HepG2 (cell line): ENCODE measurements around the gene RAB1B. TPM values are rescaled to one million over a fixed set of nuclear protein-coding genes. Genes with fewer than 3 reads are reported as not detected.

Source experiments
- ATAC-seq: fragments of 200-7000 bp; cut with Tn5 transposase; 3 replicates; pipeline ENCODE4 v1.9.1; 2020; ENCODE audit warnings: mild to moderate bottlenecking, moderate library complexity
- BruUV-seq: library from RNA; stranded (reverse); fragments of 400-500 nt; replicated peaks from 2 replicates; lab custom pipeline; 2021; lab: Mats Ljungman, UMichigan
- CTCF ChIA-PET: fragments of 300-600 bp; formaldehyde crosslinking; extraction: SDS; loops from one replicate; lab custom pipeline; 2021; ENCODE audit warnings: low total read pairs, inconsistent platforms, low intra/inter-chr PET ratio; lab: Yijun Ruan, JAX
- POLR2A ChIA-PET: fragments of 350-600 bp; sonication (Branson Sonifier 250); formaldehyde crosslinking; loops from one replicate; lab custom pipeline; 2020; ENCODE audit warnings: antibody characterized with exemption, inconsistent platforms; lab: Yijun Ruan, JAX
- DNase-seq: peaks from one replicate; pipeline ENCODE4 v3.0.0-alpha.2; 2015; ENCODE audit warnings: low spot score
- FAIRE-seq: peaks from 3 replicates; lab custom pipeline; 2011; peaks lifted over from hg19 to GRCh38; lab: Jason Lieb, UNC
- H2AFZ ChIP-seq: one replicate; pipeline ENCODE4 v1.6.1; 2011; ENCODE audit warnings: low read length, inconsistent platforms
- H3K27ac ChIP-seq: fragments of 300-600 bp; 3 replicates; pipeline ENCODE4 v1.8.0; 2011; ENCODE audit warnings: mixed run types, mild to moderate bottlenecking, mixed read lengths, low read length, inconsistent platforms; ENCODE audit not compliant: insufficient read depth; ENCODE audit errors: extremely low read length
- H3K27me3 ChIP-seq, 2 experiments: fragments of 200-600 bp in 1 of 2; 2 replicates in 1 of 2; 3 replicates in 1 of 2; pipeline versions ENCODE4 v1.6.0 to v1.8.0; 2011; ENCODE audit warnings: low read length in 2 of 2, mild to moderate bottlenecking in 2 of 2, moderate library complexity in 2 of 2, inconsistent platforms in 1 of 2; ENCODE audit not compliant: insufficient read depth in 2 of 2, control insufficient read depth in 1 of 2
- H3K36me3 ChIP-seq, 2 experiments: fragments of 200-600 bp in 1 of 2; replicated peaks in 1 of 2; 2 replicates in 1 of 2; 3 replicates in 1 of 2; pipeline versions ENCODE4 v1.5.1 to v1.8.0; 2011; ENCODE audit warnings: low read length in 2 of 2, inconsistent platforms in 1 of 2; ENCODE audit not compliant: insufficient read depth in 2 of 2, control insufficient read depth in 1 of 2
- H3K4me1 ChIP-seq: 2 replicates; pipeline ENCODE4 v1.5.1; 2012; ENCODE audit warnings: low read length, inconsistent platforms; ENCODE audit not compliant: insufficient read depth
- H3K4me2 ChIP-seq: 2 replicates; pipeline ENCODE4 v1.6.0; 2011; ENCODE audit warnings: low read depth, low read length, inconsistent platforms
- H3K4me3 ChIP-seq, 3 experiments: fragments of 200-600 bp in 1 of 3; sonication (generic), shearing (Covaris generic) in 1 of 3; replicated peaks in 1 of 3; 2 replicates each; pipeline ENCODE4 v1.5.1; 2011 to 2016; ENCODE audit warnings: low read length in 3 of 3, inconsistent platforms in 2 of 3, low read depth in 2 of 3, mild to moderate bottlenecking in 2 of 3, control low read depth in 1 of 3, mixed read lengths in 1 of 3; ENCODE audit not compliant: insufficient read depth in 1 of 3
- H3K79me2 ChIP-seq: one replicate; pipeline ENCODE4 v1.6.1; 2011; ENCODE audit warnings: low read length, inconsistent platforms; ENCODE audit not compliant: insufficient read depth
- H3K9ac ChIP-seq: 2 replicates; pipeline ENCODE4 v1.6.0; 2011; ENCODE audit warnings: mild to moderate bottlenecking, low read depth, low read length, inconsistent platforms; ENCODE audit not compliant: insufficient read depth
- H3K9me3 ChIP-seq: 2 replicates; pipeline ENCODE4 v1.5.1; 2012; ENCODE audit warnings: mild to moderate bottlenecking, low read length
- H4K20me1 ChIP-seq: 2 replicates; pipeline ENCODE4 v1.6.0; 2011; ENCODE audit warnings: inconsistent platforms, mild to moderate bottlenecking, low read length, moderate library complexity; ENCODE audit not compliant: insufficient read depth
- RBFOX2 ChIP-seq: fragments of 200-400 bp; formaldehyde crosslinking; IDR thresholded peaks from 2 replicates; pipeline ENCODE4 v1.6.1; 2017; ENCODE audit warnings: low read depth, mild to moderate bottlenecking, low read length
- SRSF1 ChIP-seq: fragments of 200-400 bp; formaldehyde crosslinking; optimal IDR thresholded peaks from 2 replicates; pipeline ENCODE3; 2017; ENCODE audit warnings: mild to moderate bottlenecking, low read depth, low read length, moderate library complexity
- WGBS: methylation state at CpG from one replicate; pipeline ENCODE4 v1.1.6; 2017; ENCODE audit warnings: low lambda C conversion rate; 5-methylcytosine and 5-hydroxymethylcytosine counted together
- in situ Hi-C: cut with HindIII; loops from 2 replicates; pipeline ENCODE4 v1.10.0; 2017; ENCODE audit warnings: low pct_unique_long_range_greater_than_20kb; ENCODE audit not compliant: extremely low pct_ligation_motif_present
- intact Hi-C: fragments of 100-400 bp; cut with micrococcal nuclease; formaldehyde crosslinking; loops from one replicate; pipeline ENCODE4 v1.10.0; 2022; ENCODE audit not compliant: unreplicated experiment
- polyA plus RNA-seq, 8 experiments: library from polyadenylated mRNA; depleted of rRNA in 3 of 8; stranded (reverse) in 7 of 8; unstranded in 1 of 8; fragments of >200 nt; fragmentation: Illumina TruSeq in 4 of 8; extraction: Trizol in 4 of 8; gene quantifications; 2 replicates each; pipeline versions ENCODE4 v1.2.1 to v1.2.3, GENCODE V29; 2011 to 2016; ENCODE audit warnings: low read depth in 4 of 8, missing spikeins in 1 of 8, mixed read lengths in 1 of 8; ENCODE audit not compliant: insufficient read depth in 1 of 8
- total RNA-seq, 5 experiments: library from RNA; depleted of rRNA; stranded (reverse); fragments of >200 nt; fragmentation: Illumina TruSeq; extraction: Trizol; gene quantifications; 2 replicates each; pipeline ENCODE4 v1.2.3, GENCODE V29; 2016; ENCODE audit warnings: low read depth in 1 of 5
- TF ChIP-seq, protein P1 (sequence below): sonication (generic); formaldehyde crosslinking; IDR thresholded peaks from 2 replicates; pipeline ENCODE4 v1.5.0; 2020; ENCODE audit warnings: mild to moderate bottlenecking, low read depth, missing genetic modification reagents, borderline replicate concordance

The RAB1B gene
- total and polyA plus RNA-seq, 2 of the 13 experiments (the other 11 are each of a cell fraction or from before 2014, with no cell fraction given): 77.9 to 87.9 TPM

DNA sequence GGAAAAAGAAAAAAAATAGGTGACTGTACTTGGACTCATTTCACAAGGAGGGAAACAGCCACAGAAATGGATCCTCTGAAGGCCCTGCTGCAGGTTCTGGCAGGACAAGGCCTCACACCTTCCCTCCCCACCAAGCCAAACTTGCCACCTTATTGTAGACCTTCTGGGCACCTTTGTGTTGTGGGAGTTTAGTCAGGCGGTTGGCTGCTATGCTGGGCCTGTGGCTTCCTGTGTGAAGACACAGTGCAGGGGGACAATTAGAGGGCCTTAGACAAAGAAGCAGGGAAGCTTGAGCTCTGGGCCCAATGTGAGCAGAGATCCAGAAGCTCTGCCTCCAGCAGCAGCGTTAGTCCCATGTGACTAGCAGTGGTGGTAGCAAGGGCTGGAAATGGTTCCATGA, 4.2 kb downstream of the RAB1B start:
- Histone ChIP-seq H3K79me2 (peaks cover 24% of the 10 kb centered on the region), H4K20me1 (peaks cover 10% of the 10 kb centered on the region), H3K36me3 (peaks cover 25 to 38% of the 10 kb centered on the region in 2 experiments), H3K27me3 (no peaks in the 10 kb centered on the region; a peak in 1 of 5 replicates), H3K4me1 (peaks cover 18% of the 10 kb centered on the region), H2AFZ (no peak overlapping the region), H3K27ac (no peak overlapping the region), H3K4me3 (no peak overlapping the region), H3K4me2 (no peak overlapping the region), H3K9ac (no peak overlapping the region), H3K9me3 (no peaks in the 10 kb centered on the region)
- intact Hi-C loops: no loop called here
- in situ Hi-C loops: no loop called here
- TF ChIP-seq, protein P1, sequence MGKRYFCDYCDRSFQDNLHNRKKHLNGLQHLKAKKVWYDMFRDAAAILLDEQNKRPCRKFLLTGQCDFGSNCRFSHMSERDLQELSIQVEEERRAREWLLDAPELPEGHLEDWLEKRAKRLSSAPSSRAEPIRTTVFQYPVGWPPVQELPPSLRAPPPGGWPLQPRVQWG (CRISPR knock-in tag): no peak
- no TSS peak for BruUV-seq
- DNase-seq (no peak), FAIRE-seq (no peak), ATAC-seq (no peak)
- POLR2A ChIA-PET: interaction anchor here (1.3 kb wide), 1 partner anchor 16 kb away, joined by 5 read pairs; the partner anchor contains the start of gene YIF1A
- CTCF ChIA-PET: no interaction called here
- WGBS: 100% methylated on average over 2 of the region's 2 CpGs

DNA sequence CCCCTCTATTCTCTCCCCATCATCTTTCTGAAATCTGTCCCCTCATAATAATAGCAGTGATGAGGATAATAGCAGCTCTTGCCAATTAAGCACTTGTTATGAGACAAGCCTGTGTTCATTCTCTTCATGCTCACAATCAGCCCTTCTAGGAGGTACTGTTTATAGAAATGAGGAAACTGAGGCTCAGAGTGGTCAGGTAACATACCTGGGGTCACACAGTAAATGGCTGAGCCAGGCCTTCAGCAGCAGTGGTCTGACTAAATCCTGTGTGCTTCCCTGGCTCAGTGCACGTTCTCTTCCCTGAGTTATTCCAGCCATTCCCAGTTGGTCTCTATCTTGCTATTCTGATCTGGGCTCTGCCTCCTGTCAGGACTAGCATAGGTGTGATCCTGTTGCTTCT, 5.8 kb downstream of the RAB1B start:
- no peak overlapping the region for H3K4me2 ChIP-seq
- peaks cover 3 to 5% of the 10 kb centered on the region in 2 experiments; a peak in 2 of 5 replicates for H3K27me3 ChIP-seq
- FAIRE-seq: no peak
- intact Hi-C loops: no loop called here
- CTCF ChIA-PET: no interaction called here
- H3K4me1 ChIP-seq: peaks cover 25% of the 10 kb centered on the region
- TF ChIP-seq SRSF1: no peak
- 0 out of 2 replicates have a peak, but pooled peaks have one; percentile 16 for TF ChIP-seq RBFOX2
- TF ChIP-seq, all 625 proteins: peak for 1
- no peak for ATAC-seq
- Histone ChIP-seq H3K36me3 (peaks cover 25 to 38% of the 10 kb centered on the region in 2 experiments), H3K79me2 (peaks cover 18% of the 10 kb centered on the region), H3K4me3 (no peak overlapping the region), H3K9ac (no peak overlapping the region), H4K20me1 (peaks cover 9% of the 10 kb centered on the region), H3K27ac (no peak overlapping the region), H3K9me3 (no peaks in the 10 kb centered on the region), H2AFZ (no peak overlapping the region)
- DNase-seq: no peak
- in situ Hi-C loops: no loop called here
- POLR2A ChIA-PET: no interaction called here
- WGBS: 92% methylated on average over 1 of the region's 1 CpG
- BruUV-seq: no TSS peak
